ENCODE data around the gene SORCS2.

DNA sequence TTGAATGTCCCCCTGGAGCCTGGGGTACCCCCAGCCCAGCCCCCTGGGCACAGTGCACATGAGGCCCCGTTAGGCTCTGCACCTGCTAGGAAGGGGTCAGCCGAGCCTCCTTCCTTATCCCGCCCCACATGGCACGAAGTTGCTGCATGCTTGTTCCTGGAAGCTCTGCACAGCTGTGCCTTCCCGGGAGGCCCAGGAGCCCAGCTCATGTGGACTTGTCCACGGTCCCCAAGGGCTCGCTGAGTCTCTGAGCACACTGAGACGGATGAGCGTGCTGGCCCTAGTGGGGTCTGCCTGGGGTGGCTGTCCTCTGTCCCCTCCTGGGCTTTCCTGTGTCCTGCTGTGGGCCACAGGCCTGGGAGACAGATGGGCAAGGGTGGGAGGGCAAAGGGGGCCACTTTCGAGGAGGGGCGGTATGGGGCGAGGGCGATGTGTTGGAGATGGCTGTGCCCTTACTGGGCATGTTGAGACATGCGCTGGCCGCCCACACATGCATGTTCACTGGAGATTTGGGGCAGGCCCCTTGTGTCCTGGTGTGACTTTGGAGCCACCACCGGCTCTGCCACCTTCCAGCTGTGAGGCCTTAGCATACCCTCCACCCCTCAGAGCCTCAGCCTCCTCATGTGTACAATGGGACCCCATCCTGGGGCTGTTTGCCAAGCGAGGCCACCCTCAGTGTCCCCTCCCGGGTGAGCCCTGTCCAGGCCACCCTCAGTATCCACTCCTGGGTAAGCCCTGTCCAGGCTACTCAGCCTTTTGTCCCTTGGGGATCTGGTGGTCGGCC, 509.7 kb downstream of the SORCS2 start:
- TF ChIP-seq, protein P1, sequence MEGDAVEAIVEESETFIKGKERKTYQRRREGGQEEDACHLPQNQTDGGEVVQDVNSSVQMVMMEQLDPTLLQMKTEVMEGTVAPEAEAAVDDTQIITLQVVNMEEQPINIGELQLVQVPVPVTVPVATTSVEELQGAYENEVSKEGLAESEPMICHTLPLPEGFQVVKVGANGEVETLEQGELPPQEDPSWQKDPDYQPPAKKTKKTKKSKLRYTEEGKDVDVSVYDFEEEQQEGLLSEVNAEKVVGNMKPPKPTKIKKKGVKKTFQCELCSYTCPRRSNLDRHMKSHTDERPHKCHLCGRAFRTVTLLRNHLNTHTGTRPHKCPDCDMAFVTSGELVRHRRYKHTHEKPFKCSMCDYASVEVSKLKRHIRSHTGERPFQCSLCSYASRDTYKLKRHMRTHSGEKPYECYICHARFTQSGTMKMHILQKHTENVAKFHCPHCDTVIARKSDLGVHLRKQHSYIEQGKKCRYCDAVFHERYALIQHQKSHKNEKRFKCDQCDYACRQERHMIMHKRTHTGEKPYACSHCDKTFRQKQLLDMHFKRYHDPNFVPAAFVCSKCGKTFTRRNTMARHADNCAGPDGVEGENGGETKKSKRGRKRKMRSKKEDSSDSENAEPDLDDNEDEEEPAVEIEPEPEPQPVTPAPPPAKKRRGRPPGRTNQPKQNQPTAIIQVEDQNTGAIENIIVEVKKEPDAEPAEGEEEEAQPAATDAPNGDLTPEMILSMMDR (tag by site-specific recombination; IDR thresholded peaks at IDR 0.05), result no peak
- no peak for TF ChIP-seq ZNF121 (tag by site-specific recombination; IDR thresholded peaks at IDR 0.05)
- TF ChIP-seq, protein P2, sequence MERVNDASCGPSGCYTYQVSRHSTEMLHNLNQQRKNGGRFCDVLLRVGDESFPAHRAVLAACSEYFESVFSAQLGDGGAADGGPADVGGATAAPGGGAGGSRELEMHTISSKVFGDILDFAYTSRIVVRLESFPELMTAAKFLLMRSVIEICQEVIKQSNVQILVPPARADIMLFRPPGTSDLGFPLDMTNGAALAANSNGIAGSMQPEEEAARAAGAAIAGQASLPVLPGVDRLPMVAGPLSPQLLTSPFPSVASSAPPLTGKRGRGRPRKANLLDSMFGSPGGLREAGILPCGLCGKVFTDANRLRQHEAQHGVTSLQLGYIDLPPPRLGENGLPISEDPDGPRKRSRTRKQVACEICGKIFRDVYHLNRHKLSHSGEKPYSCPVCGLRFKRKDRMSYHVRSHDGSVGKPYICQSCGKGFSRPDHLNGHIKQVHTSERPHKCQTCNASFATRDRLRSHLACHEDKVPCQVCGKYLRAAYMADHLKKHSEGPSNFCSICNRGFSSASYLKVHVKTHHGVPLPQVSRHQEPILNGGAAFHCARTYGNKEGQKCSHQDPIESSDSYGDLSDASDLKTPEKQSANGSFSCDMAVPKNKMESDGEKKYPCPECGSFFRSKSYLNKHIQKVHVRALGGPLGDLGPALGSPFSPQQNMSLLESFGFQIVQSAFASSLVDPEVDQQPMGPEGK (tag by site-specific recombination; IDR thresholded peaks at IDR 0.05), result no peak
- no peak for TF ChIP-seq ZFP69B (tag by site-specific recombination; IDR thresholded peaks at IDR 0.05)
- TF ChIP-seq ZNF324 (tag by site-specific recombination; IDR thresholded peaks at IDR 0.05), result no peak
- no peak for TF ChIP-seq ZNF785 (tag by site-specific recombination; IDR thresholded peaks at IDR 0.05)
- TF ChIP-seq ZNF2 (tag by site-specific recombination; IDR thresholded peaks at IDR 0.05), result no peak
- no peak for TF ChIP-seq MYNN (tag by site-specific recombination; IDR thresholded peaks at IDR 0.05; ENCODE audit: borderline replicate concordance)
- no peak for TF ChIP-seq ZNF239 (tag by site-specific recombination; IDR thresholded peaks at IDR 0.05)
- no peak for TF ChIP-seq TCF7L2 (IDR thresholded peaks at IDR 0.05; ENCODE audit: borderline replicate concordance, low read depth, low read length)

Measured in HEK293 (cell line).